ENCODE data around the gene HIC1.

The HIC1 gene

DNA sequence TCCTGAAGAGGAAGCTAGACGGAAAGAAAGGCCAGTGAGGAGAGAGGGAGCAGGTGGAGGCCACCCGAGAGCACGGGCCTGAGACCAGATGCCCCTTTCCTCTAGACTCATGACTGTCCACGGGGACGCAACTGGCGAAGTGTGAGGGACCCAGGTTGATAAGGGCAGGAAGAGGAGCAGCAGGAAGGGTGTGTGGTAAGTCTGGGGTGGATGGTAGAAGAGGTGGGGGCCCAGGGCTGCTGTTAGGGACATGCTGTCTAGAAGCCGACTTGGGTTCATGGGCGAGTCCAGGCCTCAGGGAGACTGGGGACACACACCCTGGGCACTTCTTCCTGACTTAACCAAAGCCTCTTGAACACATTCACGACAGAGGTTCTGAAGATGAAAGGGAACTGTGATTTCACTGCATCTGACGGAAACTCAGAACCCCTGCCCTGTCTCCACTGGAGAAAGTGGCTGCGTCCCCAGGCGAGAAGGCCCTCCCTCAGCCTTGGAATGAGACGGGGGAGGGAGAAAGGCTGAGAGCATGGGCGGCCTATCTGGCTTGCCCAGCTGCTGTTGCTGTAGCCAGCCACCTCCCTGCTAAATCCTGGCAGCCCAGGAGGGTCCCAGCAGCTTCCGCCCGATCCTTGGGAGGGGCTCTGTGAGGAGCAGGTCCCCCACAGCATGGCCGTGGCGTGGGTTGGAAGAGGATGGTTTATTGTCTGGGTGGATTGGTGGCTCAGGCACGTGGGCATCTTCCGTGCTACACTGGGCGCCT, 6.0 kb downstream of the HIC1 start:
- H3K27ac ChIP-seq, result no peak overlapping the region
- TF ChIP-seq, protein P1, sequence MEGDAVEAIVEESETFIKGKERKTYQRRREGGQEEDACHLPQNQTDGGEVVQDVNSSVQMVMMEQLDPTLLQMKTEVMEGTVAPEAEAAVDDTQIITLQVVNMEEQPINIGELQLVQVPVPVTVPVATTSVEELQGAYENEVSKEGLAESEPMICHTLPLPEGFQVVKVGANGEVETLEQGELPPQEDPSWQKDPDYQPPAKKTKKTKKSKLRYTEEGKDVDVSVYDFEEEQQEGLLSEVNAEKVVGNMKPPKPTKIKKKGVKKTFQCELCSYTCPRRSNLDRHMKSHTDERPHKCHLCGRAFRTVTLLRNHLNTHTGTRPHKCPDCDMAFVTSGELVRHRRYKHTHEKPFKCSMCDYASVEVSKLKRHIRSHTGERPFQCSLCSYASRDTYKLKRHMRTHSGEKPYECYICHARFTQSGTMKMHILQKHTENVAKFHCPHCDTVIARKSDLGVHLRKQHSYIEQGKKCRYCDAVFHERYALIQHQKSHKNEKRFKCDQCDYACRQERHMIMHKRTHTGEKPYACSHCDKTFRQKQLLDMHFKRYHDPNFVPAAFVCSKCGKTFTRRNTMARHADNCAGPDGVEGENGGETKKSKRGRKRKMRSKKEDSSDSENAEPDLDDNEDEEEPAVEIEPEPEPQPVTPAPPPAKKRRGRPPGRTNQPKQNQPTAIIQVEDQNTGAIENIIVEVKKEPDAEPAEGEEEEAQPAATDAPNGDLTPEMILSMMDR (conservative IDR thresholded peaks at IDR 0.05), result no peak
- no peak for TF ChIP-seq ZFX (IDR thresholded peaks at IDR 0.05)

DNA sequence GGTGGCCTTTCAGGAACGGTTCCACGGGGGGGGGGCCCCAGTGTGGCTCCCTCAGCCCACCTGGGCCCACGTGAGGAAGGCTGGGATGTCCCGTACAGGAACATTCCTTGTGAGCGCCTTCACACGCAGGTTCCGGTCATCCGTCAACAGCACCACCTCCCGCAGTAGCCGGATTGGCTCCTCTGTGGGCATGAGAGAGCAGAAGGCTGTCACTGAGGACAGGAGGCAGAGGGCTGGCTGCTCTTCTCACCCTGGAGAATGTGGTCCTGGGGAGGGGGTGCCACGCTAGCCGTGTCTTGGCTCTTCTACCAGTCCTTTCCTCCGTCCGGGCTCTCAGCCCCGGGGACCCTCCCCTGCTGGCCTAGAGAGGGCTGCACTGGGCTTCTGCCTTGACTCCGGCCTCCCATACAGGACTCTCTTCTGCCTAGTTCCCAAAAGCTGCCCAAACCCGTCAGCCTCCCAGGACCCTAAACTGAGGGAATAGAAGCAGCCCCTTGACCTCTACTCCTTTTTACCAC, 6.6 kb downstream of the HIC1 start:
- TF ChIP-seq, protein P1 (conservative IDR thresholded peaks at IDR 0.05), result no peak
- TF ChIP-seq ZFX (IDR thresholded peaks at IDR 0.05), result no peak
- no peak overlapping the region for H3K27ac ChIP-seq

DNA sequence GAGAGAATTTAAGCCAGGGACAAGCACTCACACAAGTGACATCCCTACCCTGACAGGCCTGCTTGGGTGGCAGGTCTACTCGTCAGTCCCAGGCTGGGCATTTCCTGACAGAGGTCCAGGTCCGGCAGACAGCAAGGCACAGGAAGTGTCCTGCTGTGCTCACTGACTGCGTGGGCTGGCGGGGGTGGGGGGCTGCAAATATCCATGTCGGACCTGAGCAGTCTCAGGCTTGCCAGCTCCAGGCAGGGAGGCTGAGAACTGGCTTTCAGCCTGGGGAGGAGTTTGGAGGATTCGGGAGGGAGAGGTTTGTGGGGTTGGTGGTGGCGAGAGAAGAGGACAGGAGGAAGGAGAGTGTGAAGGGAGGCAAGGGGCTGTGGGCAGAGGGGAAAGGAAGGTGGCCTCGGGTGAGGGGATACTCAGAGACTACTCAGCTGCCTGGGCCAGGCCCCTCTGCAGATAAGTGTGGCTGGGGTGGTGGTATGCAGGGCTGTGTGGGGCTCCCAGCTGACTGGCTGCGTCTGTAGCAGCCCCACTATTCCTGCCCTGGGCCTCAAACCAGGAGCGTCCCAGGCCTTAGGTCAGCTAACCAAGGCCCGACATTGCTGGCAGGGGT, 7.8 kb downstream of the HIC1 start:
- no peak overlapping the region for H3K27ac ChIP-seq

DNA sequence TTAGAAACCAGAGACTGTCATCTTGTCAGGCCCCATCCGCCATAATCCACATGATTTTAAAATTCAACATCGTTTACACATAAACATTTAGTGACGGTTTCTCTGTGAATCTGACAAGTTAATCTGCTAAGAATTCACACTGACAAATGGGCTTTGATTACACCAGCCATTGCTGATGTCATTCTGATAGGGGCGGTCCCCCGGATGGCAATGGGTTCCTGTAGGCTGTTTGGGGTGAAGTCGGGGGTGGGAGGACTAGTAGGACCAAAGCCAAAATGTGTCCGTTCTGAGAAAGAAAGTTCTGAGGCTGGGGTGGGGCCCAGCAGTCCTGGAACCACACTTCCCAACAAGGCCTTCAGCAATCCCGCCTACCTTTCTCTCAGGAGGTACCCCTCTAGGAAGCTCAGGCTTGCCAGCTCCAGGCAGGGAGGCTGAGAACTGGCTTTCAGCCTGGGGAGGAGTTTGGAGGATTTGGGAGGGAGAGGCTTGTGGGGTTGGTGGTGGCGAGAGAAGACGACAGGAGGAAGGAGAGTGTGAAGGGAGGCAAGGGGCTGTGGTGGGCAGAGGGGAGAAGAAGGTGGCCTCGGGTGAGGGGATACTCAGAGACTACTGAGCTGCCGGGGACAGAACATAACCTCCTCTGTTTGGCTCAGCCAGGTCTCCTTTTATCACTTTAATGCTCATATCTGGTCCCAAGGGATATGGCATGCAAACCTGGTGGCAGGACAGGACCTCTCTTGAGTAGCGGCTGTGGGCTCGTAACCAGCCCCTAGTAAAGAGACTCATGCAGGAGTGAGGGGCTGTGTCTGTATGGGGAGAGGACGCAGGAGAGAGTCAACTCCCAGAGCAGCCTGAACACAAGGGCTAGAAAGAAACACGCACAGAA, 8.6 kb downstream of the HIC1 start:
- H3K27ac ChIP-seq, result no peak overlapping the region
- TF ChIP-seq, protein P1 (conservative IDR thresholded peaks at IDR 0.05), result no peak
- TF ChIP-seq ZFX (IDR thresholded peaks at IDR 0.05), result no peak

More for the DNA sequence above, 7.8 kb downstream of the HIC1 start:
- no peak for TF ChIP-seq ZFX (IDR thresholded peaks at IDR 0.05)
- TF ChIP-seq, protein P1 (conservative IDR thresholded peaks at IDR 0.05), result no peak

DNA sequence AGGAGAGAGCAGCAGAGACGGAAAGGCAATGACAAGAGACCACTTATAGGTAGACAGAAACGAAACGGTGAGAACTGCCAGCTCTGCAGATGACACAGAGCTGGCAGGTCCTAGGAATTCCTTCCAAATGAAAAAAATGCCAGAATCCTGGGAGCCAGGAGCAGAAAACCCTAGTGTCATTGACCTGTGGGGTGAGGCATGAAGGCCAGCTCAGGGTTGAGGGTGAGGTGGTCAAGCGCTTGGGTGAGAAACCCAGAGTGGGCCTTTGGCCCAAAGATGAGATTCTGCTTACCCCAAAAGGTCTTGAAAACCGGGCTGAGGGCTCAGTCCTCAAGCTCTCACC, 9.2 kb downstream of the HIC1 start:
- H3K27ac ChIP-seq, result no peak overlapping the region

DNA sequence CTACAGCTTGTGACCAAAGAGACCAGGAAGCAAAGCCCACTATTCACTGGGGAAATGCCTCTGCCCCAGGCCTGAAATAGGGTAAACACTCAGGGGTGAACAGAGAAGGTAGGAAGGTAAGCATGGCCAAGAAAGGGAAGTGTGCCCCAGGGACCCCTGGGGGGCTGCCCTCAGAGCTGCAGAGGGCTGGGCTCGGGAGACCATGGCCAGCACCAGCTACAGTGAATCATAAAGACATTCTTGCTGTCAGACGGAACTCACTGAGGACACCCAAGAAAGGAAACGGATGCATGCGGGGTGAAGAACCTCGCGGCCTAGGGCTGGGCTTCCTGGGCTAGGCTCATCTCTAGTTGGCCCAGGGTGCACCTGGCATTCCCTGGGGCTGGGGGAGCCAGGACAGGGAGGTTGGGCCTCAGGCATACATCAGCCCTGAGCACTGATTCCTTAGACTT, 9.6 kb downstream of the HIC1 start:
- H3K27ac ChIP-seq, result no peak overlapping the region
- TF ChIP-seq ZFX (IDR thresholded peaks at IDR 0.05), result no peak
- TF ChIP-seq, protein P1 (conservative IDR thresholded peaks at IDR 0.05), result no peak

More for the DNA sequence above, 9.2 kb downstream of the HIC1 start:
- TF ChIP-seq, protein P1 (conservative IDR thresholded peaks at IDR 0.05), result no peak
- TF ChIP-seq ZFX (IDR thresholded peaks at IDR 0.05), result no peak
